Endometrial microvascular endothelial cells (primary cell): ENCODE measurements around the gene GTF2H4. TPM values are rescaled to one million over a fixed set of nuclear protein-coding genes. Genes with fewer than 3 reads are reported as not detected.

Experiments
- in situ Hi-C: cut with HindIII; loops from 2 replicates; pipeline ENCODE4 v1.10.0; 2017; ENCODE audit warnings: low sequenced_read_pairs, low pct_unique_long_range_greater_than_20kb; ENCODE audit errors: inconsistent ontology term
- total RNA-seq: library from RNA; depleted of rRNA; stranded (reverse); fragments of >200 nt; gene quantifications from one replicate; pipeline ENCODE4 v1.2.3, GENCODE V29; 2015; ENCODE audit errors: inconsistent ontology term

Gene GTF2H4
- total RNA-seq, 1 donor from 2014 or later: 11.6 TPM

DNA sequence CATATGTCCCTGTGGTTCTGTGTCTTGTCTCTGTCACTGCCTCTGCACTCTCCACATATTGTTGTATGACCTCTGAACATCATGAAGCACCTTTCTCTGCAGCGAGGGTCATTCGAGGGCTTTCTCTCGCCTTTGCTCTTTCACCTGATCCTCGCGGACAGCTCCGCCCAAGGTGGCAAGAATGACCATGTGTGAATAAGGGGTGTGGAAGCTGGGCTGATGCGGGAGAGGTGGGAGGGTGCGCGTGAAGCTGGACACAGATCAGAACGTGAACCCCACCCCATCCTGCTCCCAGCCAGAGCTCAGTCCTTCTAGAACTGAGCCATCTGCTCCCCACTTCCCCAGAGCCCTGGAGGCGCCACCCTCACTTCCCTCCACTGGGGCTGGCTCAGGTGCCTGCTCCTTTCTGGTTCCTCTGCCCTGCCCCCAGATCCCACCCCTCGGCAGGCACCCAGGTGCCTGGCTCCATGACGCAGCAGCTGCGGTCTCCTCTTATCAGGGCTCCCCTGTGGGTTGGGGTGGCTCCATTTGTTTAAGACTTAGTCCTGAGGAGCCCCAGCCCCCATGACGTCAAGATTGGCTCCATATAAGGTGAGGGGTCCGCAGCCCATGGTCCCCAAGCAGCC is 32.5 kb downstream of the GTF2H4 start, which contains the start of gene MUCL3:
Gene MUCL3, plus strand, starts transcription at position 613 of the 626 bp plus-strand sequence. CDS start 27 bp downstream, outside the sequence.
- in situ Hi-C loops: no loop called here

DNA sequence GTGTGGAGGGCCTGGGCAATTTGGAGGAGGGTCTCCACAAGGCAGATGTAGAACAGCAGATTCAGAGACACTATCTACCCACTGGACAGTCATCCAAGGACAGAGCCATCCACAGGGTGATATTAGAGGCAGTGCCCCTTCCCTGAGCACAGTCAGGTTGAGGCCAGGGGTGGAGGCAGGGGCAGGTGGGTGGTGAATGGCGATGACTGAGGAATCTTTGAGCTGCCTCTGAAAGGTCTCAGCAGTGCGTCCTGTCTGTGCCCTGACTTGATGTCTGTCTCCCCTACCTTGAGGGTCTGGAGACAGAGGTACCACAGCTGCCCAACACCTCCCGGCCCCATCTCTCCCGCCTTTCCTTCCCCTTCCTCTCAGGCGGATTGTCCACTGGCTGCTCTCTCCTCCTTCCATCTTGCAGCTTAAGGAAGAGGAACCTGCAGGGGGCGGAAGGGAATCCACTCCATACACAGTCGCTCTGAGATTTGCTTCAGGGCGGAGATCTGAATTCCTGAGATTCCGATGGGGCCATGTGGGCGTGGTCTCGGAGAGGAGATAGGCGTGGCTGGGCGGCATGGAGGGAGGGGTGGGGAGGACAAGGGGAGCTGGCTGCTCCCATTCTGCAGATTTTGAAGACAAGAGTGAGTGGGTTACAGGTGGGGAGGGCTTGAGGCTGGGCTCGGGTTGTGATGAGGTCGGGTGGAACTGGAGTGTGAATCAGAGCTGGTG is 34.5 kb downstream of the GTF2H4 start:
- in situ Hi-C loops: no loop called here

DNA sequence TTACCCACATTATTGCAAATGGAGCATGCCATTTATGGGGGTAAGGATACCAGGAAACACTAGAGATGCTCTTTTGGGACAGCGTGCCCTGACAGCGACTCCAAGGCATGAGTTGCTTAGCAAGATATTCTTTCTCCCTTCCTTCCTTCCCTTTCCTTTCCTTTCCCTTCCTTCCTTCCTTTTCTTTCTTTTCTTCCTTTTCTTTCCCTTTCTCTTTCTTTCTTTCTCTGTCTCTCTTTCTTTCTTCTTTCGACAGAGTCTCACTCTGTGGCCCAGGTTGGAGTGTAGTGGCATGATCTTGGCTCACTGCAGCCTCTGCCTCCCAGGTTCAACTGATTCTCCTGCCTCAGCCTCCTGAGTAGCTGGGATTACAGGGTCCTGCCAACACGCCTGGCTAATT is 36.0 kb downstream of the GTF2H4 start:
- in situ Hi-C loops: no loop called here

DNA sequence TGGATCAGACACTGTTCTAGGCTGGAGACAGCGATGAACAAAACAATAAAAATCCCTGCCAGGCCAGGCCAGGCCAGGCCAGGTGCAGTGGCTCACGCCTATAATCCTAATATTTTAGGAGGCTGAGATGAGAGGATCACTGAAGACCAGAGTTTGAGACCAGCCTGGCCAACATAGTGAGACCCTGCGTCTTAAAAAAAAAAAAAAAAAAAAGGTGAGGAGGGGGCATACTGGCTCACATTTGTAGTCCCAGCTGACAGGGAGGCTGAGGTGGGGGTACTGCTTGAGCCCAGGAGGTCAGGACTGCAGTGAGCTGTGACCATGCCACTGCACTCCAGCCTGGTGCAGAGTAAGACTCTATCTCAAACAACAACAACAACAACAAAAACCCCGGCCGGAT is 37.3 kb downstream of the GTF2H4 start:
- in situ Hi-C loops: no loop called here

DNA sequence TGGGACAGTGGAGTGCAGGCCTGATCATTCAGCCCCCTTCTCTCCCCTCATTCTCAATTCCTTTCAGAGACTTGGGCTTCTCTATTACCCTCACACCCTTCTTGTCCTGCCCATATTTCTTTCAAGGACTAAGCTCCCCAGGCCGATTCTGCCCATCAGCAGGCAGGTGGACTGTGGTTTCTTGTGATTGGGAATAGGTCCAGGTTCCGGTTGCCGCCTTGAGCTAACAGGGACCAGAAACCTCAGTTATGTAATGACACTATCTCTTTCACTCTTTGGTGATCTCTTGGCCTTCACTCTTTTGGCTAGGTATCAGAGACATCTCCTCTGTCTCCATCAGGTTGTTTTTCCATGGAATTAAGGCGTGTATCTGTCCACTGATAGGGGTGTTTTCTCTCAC is 39.2 kb downstream of the GTF2H4 start:
- in situ Hi-C loops: no loop called here

DNA sequence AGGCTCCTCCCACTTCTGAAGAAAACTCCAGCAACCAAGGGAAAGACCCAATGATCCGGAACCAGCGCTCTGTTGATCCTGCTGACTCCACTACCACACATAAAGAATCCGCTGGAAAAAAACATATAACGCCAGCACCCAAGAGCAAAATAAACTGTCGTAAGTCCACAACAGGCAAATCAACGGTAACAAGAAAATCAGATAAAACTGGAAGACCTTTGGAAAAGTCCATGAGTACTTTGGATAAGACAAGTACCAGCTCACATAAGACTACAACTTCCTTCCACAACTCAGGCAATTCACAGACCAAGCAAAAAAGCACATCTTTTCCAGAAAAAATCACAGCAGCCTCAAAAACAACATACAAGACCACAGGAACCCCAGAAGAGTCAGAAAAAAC is 40.8 kb downstream of the GTF2H4 start:
- in situ Hi-C loops: no loop called here

DNA sequence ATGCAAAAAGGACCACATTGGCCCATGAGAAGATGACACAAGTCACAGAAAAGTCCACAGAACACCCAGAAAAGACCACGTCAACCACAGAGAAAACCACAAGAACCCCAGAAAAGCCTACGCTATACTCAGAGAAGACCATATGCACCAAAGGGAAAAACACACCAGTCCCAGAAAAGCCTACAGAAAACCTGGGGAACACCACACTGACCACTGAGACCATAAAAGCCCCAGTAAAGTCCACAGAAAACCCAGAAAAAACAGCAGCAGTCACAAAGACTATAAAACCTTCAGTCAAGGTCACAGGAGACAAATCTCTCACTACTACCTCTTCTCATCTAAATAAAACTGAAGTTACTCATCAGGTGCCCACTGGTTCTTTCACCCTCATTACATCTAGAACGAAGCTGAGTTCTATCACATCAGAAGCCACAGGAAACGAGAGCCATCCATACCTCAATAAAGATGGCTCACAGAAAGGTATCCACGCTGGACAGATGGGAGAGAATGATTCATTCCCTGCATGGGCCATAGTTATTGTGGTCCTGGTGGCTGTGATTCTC is 44.0 kb downstream of the GTF2H4 start:
- in situ Hi-C loops: no loop called here

DNA sequence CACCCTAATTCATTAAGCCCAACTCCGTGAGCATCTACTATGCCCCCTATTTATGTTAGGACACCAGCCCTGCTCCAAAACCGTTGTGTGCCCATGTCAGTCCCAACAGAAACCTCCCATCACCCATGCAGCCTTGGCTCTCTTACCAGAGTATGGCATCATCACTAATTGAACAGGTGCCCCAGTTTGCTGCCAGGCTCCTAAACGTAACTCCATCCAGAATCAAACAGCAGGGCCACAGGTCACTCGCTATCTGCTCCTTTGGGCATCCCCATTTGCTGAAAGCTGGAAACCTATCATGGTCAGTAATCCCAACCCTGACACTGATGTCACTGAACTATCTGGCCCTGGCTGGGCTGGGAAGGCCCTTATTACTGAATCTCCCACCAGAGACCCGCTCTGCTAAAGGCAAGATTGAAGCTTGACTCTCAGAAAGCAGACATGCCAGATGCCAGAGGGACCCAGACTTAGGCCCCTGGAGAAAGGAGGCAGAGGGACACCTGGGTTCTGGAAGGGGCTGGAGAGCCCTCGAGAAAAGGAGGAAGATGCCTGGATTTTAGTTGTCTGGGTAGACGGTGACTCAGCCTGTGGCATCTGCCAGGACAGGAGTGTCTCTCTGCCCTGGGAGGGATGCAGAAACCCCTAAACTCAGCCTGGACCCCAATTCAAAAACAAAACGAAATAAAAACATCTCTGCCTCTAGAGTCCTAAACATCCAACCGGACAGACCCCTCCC is 46.8 kb downstream of the GTF2H4 start:
- in situ Hi-C loops: no loop called here

DNA sequence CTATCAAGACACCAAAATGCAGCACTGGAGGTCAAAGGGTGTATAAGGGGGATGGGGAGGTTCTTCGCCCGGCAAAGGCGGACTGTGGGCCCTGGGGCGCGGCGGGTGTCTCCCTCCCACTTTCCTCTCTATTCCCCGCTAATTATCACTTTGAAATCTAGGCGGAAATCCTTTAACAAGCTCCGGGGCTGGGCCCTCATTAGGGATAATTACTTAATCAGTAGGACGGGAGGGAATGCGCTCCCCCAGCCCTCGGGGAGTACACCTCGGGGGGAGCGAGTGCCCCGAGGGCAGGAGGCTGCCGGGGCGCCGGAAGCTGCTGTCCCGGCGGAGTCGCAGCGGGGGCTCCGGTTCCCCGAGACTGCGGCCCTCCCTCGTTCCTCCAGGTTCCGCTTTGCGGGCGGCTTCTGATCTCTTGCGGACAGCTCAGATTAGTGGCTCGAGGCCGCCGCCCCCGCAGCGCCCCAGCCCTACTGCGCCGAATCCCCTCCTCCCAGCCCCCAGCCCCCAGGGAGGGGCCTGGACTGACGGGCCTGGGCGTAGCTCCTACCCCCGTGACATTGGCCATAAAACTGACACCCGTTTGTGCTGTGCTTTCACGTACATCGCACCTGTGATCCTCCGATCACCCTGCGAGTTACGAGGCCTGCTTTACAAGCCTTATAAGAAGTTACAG is 47.5 kb downstream of the GTF2H4 start:
- in situ Hi-C loops: no loop called here

DNA sequence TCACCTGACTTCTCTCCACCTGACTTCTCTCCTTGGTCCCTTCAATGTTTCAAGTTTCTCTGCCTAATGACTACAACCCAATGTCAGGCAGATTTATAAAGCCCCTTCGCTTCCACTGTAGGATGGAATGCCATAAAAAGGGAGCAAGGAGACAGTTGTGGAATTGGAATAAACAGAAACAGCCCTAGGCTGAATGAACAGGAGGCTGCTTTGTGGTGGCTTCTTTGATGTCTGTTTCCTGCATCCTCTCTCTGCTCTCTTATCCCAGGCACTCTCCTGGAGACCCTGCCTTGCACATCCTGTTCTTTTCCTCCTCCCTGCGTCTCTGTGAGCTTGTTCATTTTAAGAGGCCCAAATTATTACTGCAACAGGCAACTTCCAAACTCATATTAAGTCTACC is 49.7 kb downstream of the GTF2H4 start:
- in situ Hi-C loops: no loop called here

DNA sequence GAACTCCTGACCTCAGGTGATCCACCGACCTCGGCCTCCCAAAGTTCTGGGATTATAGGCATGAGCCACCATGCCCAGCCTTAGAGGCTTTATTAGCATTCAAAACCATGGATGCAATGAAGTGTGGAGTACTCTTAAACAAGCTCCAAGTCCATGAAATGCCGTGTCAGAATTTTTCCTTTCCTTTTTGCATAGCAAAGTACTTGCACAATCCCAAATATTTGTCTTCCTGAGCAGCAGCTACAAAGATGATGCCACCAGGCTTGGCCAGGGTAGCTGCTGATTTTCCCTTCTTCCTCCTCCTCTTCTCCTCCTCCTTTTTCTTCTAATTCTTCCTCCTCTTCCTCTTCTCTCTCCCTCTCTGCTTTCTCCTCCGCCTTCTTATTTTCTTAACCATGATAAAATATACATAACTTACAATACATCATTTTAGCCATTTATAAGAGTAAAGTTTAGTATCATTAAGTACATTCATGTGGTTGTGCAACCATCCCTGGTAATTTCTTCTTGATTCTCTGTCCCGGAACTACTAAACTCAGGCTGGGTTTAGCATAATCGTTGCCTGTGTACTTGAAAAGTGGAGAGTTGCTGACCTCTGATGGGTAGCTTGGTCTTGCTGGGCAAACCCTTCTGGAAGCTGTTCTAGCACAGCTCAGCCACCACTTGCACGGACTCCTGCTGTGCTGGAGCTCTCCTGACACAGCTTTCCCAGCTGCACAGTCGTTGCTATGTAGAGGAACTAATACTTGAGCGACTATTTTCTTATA is 53.1 kb downstream of the GTF2H4 start:
- in situ Hi-C loops: no loop called here

DNA sequence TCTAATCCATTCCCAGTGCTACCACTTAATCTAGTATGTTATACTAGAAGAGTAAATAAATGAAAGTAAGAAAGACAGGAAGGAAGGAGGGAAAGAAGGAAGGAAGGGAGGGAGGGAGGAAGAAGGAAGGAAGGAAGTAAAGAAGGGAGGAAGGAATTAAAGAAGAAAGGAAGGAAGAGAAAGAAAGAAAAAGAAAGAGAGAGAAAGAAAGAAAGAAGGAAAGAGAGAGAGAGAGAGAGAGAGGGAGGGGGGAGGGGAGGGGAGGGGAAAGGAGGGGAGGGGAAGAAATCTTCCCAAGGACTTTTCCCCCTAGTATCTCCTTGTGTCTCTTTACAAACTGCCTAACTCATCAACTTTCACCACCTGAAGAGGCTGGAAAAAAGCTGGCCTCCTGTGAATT is 54.7 kb downstream of the GTF2H4 start:
- in situ Hi-C loops: no loop called here

DNA sequence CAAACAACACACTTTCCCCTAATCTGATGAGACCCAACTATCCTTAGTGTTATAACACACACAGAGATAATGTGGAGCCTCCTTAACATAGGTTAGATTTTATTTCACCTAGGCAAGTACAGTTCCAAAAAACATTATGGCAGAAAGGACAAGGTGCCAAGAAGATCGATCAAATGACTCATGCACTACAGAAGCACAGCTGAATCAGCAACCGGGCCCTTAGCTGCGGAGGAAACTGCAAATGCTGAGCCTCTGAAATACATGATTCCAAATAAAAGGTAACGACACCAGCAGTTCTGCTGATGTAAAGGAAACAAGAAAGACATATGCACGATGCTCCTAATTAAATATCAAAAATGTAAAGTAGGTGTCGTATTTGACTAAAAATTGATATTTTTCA is 55.6 kb downstream of the GTF2H4 start:
- in situ Hi-C loops: no loop called here

Other genes starting within 250 kb of the GTF2H4 start
- gene DHX16, start 235.2 kb upstream of the GTF2H4 start, total RNA-seq: 39.8 TPM
- gene PPP1R18, start 221.6 kb upstream of the GTF2H4 start, total RNA-seq: 86.2 TPM
- gene NRM, start 217.2 kb upstream of the GTF2H4 start, total RNA-seq: 30.8 TPM
- gene MDC1, start 190.9 kb upstream of the GTF2H4 start, total RNA-seq: 17.1 TPM
- gene TUBB, start 187.9 kb upstream of the GTF2H4 start, total RNA-seq: 1,274 TPM
- gene FLOT1, start 165.5 kb upstream of the GTF2H4 start, total RNA-seq: 133 TPM
- 76.4 TPM for gene IER3, start 163.7 kb upstream of the GTF2H4 start, total RNA-seq
- 16.6 TPM for gene DDR1, start 23.7 kb upstream of the GTF2H4 start, total RNA-seq
- gene VARS2, start 6.0 kb downstream of the GTF2H4 start, total RNA-seq: 37.4 TPM
- not detected for gene SFTA2, start 24.0 kb downstream of the GTF2H4 start, total RNA-seq
- not detected for gene MUCL3, start 32.8 kb downstream of the GTF2H4 start, total RNA-seq
- gene MUC21, start 75.5 kb downstream of the GTF2H4 start, total RNA-seq: not detected
- gene MUC22, start 102.3 kb downstream of the GTF2H4 start, total RNA-seq: not detected
- not detected for gene C6orf15, start 204.4 kb downstream of the GTF2H4 start, total RNA-seq
- 0.46 TPM for gene PSORS1C1, start 206.6 kb downstream of the GTF2H4 start, total RNA-seq
- gene CDSN, start 212.2 kb downstream of the GTF2H4 start, total RNA-seq: not detected
- not detected for gene PSORS1C2, start 230.9 kb downstream of the GTF2H4 start, total RNA-seq
- gene CCHCR1, start 249.6 kb downstream of the GTF2H4 start, total RNA-seq: 30.2 TPM